Colon (tissue), 2 donors: Measurements from ENCODE around the gene STK38.
"Not testable (repeated sequence)": the region's sequence is repeated elsewhere in the genome, so short reads cannot be mapped to it uniquely, and the experiment has no call there.

Source experiments
- FAIRE-seq: peaks from 2 replicates; lab custom pipeline; 2012; peaks lifted over from hg19 to GRCh38; lab: Jason Lieb, UNC
- donor health status: control.
- donor health status: control.

The STK38 gene

GRCh38 chr6:36484736-36485135 is 62.5 kb downstream of the STK38 start:
- no peak for FAIRE-seq

GRCh38 chr6:36483326-36483725 is 64.0 kb downstream of the STK38 start:
- FAIRE-seq, result not testable (repeated sequence)

- FAIRE-seq, result no peak
Measured at GRCh38 chr6:36479256-36479655, 68.0 kb downstream of the STK38 start.

- FAIRE-seq, result no peak
Measured at GRCh38 chr6:36478051-36478526, 69.2 kb downstream of the STK38 start.

GRCh38 chr6:36469946-36470345 is 77.3 kb downstream of the STK38 start:
- no peak for FAIRE-seq

- no peak for FAIRE-seq
Measured at GRCh38 chr6:36469148-36469661, 78.1 kb downstream of the STK38 start.

GRCh38 chr6:36467625-36468024 is 79.7 kb downstream of the STK38 start:
- FAIRE-seq, result no peak

GRCh38 chr6:36464233-36464632 is 83.0 kb downstream of the STK38 start:
- FAIRE-seq, result no peak

- FAIRE-seq, result no peak
Measured at GRCh38 chr6:36463676-36464075, 83.6 kb downstream of the STK38 start.

GRCh38 chr6:36461646-36462045 is 85.6 kb downstream of the STK38 start:
- no peak for FAIRE-seq

GRCh38 chr6:36460916-36461315 is 86.4 kb downstream of the STK38 start:
- no peak for FAIRE-seq

GRCh38 chr6:36459501-36459900 is 87.8 kb downstream of the STK38 start:
- no peak for FAIRE-seq

GRCh38 chr6:36455486-36456027 is 91.7 kb downstream of the STK38 start:
- FAIRE-seq, result no peak

- FAIRE-seq, result not testable (repeated sequence)
Measured at GRCh38 chr6:36452897-36453296, 94.4 kb downstream of the STK38 start.

GRCh38 chr6:36449173-36449572 is 98.1 kb downstream of the STK38 start:
- FAIRE-seq, result not testable (repeated sequence)

- FAIRE-seq, result no peak
Measured at GRCh38 chr6:36445621-36446020, 101.7 kb downstream of the STK38 start.

- no peak for FAIRE-seq
Measured at GRCh38 chr6:36444470-36444869, 102.8 kb downstream of the STK38 start.
